GM04503 (cell line): Measurements from ENCODE around the gene TBC1D5.
"Not testable (repeated sequence)": the region's sequence is repeated elsewhere in the genome, so short reads cannot be mapped to it uniquely, and the experiment has no call there.

ENCODE experiments used
- DNase-seq: peaks from one replicate; pipeline ENCODE4 v3.0.0-alpha.2; 2012; ENCODE audit warnings: low read depth

TBC1D5 gene

GRCh38 chr3:17642474-17642873, 100.0 kb downstream of the TBC1D5 start:
- no peak for DNase-seq

DNA sequence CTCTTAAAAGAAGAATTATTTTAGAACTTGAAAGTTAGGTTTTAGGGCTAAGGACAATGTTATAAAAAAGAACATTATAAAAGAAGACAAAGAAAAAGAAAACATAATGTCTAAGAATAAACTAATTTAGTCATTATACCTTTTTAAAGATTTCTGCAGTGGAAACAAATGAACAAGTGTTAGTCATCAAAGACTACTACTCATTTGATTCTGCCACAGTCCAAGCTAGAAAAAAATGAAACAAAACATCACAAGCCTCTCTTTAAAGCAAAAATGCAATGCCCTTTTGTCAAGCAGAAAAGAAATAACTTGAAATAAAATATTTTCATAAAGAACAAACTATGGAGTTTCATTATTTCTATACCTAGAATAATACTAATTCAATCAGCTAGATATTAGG, 102.0 kb downstream of the TBC1D5 start:
- DNase-seq = no peak

DNA sequence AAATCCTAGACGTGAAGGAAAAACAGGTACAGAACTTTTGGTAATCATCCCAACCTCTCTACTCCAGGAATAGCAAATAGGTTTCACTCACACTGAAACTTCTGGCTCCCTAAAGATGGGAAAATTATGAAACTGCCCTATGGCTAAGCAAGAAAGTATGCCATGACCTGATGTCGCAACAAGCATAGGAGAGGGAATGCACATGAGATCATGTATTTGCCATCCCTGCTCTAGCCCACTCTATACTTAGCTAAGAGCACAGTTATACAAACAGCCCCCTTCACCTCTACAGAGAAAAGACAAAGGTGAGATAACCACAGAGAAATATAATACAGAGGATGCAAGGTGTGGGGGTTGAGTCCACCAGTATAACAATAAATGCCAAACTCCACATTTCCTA, 102.7 kb downstream of the TBC1D5 start:
- peak; percentile 79 for DNase-seq

DNA sequence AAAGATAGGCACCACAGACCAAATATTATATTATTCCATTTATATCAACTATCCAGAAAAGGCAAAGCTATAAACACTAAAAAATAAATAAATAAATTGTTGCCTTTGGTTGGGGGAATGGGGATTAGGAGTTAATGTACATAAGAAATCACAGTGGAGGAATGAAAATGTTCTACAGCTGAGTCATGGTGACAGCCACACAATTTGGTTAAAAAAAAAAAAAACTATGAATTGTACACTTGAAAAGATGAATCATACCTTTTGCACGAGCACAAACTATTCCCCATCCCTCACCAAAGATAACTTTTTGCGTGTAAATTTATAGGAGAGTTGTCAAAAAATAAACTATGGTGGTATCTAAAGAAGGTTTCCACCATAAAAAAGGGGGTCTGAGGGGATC, 103.2 kb downstream of the TBC1D5 start:
- peak; percentile 25 for DNase-seq

DNA sequence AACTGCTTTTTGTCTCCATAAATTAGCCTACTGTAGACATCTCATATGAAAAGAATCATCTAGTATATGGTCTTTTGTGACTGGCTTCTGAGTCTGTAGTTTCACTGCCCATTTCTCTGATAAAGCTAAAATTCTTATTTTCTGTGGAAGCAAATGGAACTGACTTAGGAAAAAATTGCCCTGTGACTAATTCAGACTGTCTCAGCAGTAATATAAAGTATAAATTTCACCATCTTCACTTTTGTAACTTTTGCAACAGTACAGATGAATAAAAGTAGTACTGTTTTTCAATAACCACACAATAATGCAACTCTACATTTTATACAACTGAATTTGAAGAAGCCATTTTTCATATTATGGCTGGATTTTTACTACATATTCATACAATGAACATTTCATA, 104.1 kb downstream of the TBC1D5 start:
- peak; percentile 21 for DNase-seq

DNA sequence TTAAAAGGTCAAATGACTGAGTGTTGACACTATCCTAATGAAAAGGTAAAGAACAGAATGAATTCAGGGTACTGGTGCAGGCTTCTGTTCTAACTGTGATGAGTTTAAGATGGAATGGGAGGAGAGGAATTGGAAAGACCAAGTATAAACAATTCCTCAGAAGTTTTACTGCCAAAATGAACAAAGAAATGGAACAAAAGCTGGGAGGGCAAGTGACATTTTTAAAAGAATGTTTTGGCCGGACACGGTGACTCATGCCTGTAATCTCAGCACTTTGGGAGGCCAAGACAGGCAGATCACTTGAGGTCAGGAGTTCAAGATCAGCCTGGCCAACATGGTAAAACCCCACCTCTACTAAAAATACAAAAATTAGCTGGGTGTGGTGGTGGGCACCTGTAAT, 106.8 kb downstream of the TBC1D5 start:
- peak; percentile 61 for DNase-seq

DNA sequence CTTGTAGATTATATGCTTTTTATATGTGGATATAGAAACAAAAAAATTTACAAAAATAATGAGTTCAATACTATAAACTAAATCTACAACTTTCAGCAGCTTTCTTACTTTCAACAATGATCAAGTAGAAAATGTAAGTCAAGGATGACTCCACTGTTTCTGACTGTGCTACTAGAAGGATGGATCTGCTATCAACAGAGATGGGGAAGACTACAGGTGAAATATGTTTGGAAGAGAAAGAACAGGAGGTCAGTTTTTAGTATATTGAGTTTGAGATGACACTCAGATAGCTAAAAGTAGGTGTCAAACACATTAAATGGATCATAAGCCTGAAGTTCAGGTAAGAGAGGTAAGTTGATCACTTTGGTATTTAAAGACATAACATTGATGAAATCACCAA, 107.5 kb downstream of the TBC1D5 start:
- DNase-seq = no peak

DNA sequence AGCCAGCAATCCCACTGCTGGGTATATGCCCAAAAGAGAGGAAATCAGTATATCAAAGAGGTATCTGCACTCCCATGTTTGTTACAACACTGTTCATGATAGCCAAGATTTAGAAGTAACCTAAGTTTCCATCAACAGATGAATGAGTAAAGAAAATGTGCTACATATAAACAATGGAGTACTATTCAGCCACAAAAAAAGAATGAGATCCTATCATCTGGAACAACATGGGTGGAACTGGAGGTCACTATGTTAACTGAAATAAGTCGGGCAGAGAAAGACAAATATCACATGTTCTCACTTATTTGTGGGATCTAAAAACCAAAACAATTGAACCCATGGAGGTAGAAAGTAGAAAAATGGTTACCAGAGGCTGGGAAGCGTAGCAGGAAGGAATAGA, 108.2 kb downstream of the TBC1D5 start:
- DNase-seq = no peak

GRCh38 chr3:17632401-17633100, 109.9 kb downstream of the TBC1D5 start:
- peak; percentile 30 for DNase-seq

GRCh38 chr3:17631609-17632008, 110.8 kb downstream of the TBC1D5 start:
- no peak for DNase-seq

- DNase-seq = no peak
These were observed 113.0 kb downstream of the TBC1D5 start for GRCh38 chr3:17629400-17629799.

DNA sequence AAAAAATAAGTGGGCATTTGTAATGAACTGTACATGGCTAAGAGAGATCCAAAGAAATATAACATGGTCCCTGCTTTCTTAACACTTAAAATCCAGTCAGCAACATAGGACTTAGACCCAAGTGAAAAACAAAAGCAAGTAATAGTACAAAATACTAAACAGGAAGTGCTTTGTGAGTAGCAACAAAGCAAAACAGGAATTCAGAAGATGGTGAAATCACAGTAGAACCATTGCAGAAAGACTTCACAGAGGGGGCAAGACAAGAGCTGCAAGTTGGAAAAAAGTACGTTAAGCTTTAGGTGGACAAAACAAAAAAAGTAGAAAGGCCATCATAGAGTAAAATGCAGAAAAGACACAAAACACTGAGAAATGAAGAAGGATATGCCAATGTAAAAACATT, 116.0 kb downstream of the TBC1D5 start:
- DNase-seq = no peak

GRCh38 chr3:17625133-17625532, 117.3 kb downstream of the TBC1D5 start:
- no peak for DNase-seq

- no peak for DNase-seq
These were observed 119.0 kb downstream of the TBC1D5 start for GRCh38 chr3:17623464-17623863.

DNA sequence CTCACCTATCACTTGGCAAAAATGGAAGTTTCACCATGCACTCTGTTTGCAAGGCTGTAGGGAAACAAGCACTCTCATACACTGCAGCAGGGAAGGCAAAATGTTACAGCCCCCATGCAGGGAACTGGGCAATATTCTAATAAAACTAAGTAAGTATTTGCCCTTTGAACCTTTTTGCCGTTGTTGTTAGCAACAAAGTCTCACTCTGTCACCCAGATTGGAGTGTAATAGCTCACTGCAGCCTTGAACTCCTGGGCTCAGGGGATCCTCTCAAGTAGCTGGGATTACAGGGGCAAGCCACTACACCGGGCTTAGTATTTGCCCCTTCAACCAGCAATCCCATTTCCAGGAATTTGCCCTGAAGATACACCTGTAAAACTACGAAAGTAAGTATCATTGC, 122.5 kb downstream of the TBC1D5 start:
- no peak for DNase-seq

GRCh38 chr3:17613017-17613416, 129.4 kb downstream of the TBC1D5 start:
- not testable (repeated sequence) for DNase-seq

DNA sequence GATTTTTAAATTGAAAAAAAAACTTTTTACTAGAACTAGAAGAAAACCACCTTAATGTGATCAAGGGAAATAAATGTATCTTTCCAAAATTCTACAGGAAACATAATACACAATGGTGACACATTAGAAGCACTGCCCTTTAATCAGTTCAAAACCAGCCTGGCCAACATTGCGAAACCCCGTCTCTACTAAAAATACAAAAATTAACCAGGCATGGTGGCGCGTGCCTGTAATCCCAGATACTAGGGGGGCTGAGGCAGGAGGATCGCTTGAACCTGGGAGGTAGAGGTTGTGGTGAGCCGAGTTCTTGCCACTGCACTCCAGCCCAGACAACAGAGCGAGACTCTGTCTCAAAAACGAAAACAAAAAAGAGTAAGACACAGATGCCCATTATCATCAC, 134.5 kb downstream of the TBC1D5 start:
- no peak for DNase-seq

DNA sequence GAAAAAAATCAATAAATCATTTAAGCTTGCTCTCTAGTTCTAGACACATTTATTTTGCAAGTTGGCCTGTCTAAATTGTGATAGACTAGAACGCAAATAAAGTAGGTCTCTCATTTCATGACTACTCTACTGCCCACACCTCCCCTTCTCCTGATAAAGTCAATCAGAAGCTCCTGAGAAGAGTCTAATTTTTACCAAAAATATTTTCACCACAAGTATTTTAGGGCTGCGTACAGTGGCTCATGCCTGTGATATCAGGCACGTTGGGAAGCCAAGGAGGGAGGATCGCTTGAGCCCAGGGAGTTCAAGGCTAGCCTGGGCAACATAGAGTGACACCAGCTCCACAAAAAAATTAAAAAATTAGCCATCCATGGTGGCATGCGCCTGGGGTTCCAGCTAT, 136.5 kb downstream of the TBC1D5 start:
- no peak for DNase-seq

GRCh38 chr3:17605032-17605431, 137.4 kb downstream of the TBC1D5 start:
- peak; percentile 58 for DNase-seq

- no peak for DNase-seq
These were observed 140.3 kb downstream of the TBC1D5 start for GRCh38 chr3:17602126-17602525.

DNA sequence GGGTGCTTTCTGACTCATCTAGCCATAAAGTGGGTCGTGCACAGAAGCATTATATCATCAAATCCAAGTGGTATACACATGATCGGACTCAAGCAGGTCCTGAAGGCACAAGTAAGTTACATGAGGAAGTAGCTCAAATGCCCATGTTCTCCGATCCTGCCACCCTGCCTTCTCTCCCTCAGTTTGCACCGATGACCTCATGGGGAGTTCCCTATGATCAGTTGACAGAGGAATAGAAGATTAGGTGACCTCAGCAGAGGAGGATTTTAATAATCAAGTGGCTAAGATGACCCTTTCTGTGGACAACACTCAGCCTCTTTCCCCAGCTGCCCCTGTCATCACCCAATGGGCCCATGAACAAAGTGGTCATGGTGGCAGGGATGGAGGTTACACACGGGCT, 149.5 kb downstream of the TBC1D5 start:
- DNase-seq = no peak

DNA sequence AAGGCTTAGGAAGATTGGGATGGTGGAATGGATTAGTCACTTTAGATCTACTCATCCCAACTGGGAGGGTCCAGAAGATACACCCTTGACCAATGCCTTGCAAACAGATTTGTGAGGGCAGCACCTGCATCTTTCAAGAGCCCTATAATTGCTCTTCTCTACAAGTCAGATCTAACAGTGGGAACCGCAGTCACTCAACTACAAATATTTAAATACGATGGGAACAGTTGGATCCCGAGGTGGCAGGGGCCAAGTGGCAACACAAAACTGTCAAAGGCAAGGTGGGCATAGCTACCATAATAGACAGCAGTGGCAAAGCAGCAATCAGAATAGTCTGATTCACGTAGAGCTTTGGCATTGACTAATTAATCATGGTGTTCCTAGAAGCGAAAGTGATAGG, 152.0 kb downstream of the TBC1D5 start:
- no peak for DNase-seq

- no peak for DNase-seq
These were observed 152.5 kb downstream of the TBC1D5 start for GRCh38 chr3:17589888-17590287.

- DNase-seq = no peak
These were observed 154.0 kb downstream of the TBC1D5 start for GRCh38 chr3:17588422-17588821.
